IMR-90 (cell line): ENCODE results near the gene SLC6A6. TPM values are rescaled to one million over a fixed set of nuclear protein-coding genes. Genes with fewer than 3 reads are reported as not detected.

Source experiments
- ATAC-seq: fragments of 200-7000 bp; cut with Tn5 transposase; 2 replicates; pipeline ENCODE4 v1.9.1; 2020; ENCODE audit warnings: low read depth, mild to moderate bottlenecking, moderate library complexity
- BruUV-seq: library from RNA; stranded (reverse); fragments of 400-500 nt; replicated peaks from 2 replicates; lab custom pipeline; 2021; lab: Mats Ljungman, UMichigan
- CTCF ChIA-PET: fragments of 300-600 bp; formaldehyde crosslinking; extraction: SDS; loops from one replicate; lab custom pipeline; 2021; ENCODE audit warnings: antibody characterized with exemption; lab: Yijun Ruan, JAX
- POLR2A ChIA-PET: fragments of 300-600 bp; sonication (Branson Sonifier 250); formaldehyde crosslinking; loops from one replicate; lab custom pipeline; 2022; ENCODE audit warnings: antibody characterized with exemption; ENCODE audit not compliant: unreplicated experiment; lab: Charles Lee
- DNase-seq: peaks from one replicate; pipeline ENCODE4 v3.0.0; 2013
- H2AFZ ChIP-seq: replicated peaks from 2 replicates; pipeline ENCODE3; 2013; ENCODE audit warnings: low read length, mild to moderate bottlenecking; ENCODE audit not compliant: poor library complexity
- H2AK5ac ChIP-seq: 2 replicates; pipeline ENCODE4 v1.6.1; 2013; ENCODE audit warnings: low read depth, low read length, inconsistent platforms
- H2AK9ac ChIP-seq: replicated peaks from 2 replicates; pipeline ENCODE3; 2013; ENCODE audit warnings: mild to moderate bottlenecking, low read depth, low read length, moderate library complexity; ENCODE audit not compliant: poor library complexity
- H2BK120ac ChIP-seq: 2 replicates; pipeline ENCODE4 v1.6.1; 2013; ENCODE audit warnings: low read depth, low read length, inconsistent platforms
- H2BK15ac ChIP-seq: 3 replicates; pipeline ENCODE4 v1.6.1; 2013; ENCODE audit warnings: low read depth, low read length, inconsistent platforms
- H2BK20ac ChIP-seq: 2 replicates; pipeline ENCODE4 v1.6.1; 2013; ENCODE audit warnings: low read depth, mild to moderate bottlenecking, inconsistent platforms, low read length, moderate library complexity
- H2BK5ac ChIP-seq: 2 replicates; pipeline ENCODE4 v1.6.1; 2013; ENCODE audit warnings: mild to moderate bottlenecking, low read depth, low read length, inconsistent platforms; ENCODE audit not compliant: poor library complexity, severe bottlenecking
- H3K14ac ChIP-seq: replicated peaks from 2 replicates; pipeline ENCODE4 v1.6.1; 2013; ENCODE audit warnings: low read depth, low read length, inconsistent platforms
- H3K18ac ChIP-seq: 2 replicates; pipeline ENCODE4 v1.6.1; 2013; ENCODE audit warnings: low read depth, low read length, control low read depth
- H3K23ac ChIP-seq: 2 replicates; pipeline ENCODE4 v1.6.1; 2013; ENCODE audit warnings: low read depth, low read length, inconsistent platforms
- H3K27ac ChIP-seq: 2 replicates; pipeline ENCODE4 v1.5.1; 2013; ENCODE audit warnings: mild to moderate bottlenecking, control low read depth, low read length; ENCODE audit not compliant: insufficient read depth
- H3K27me3 ChIP-seq: 2 replicates; pipeline ENCODE4 v1.6.1; 2013; ENCODE audit warnings: low read length; ENCODE audit not compliant: control insufficient read depth, insufficient read depth
- H3K36me3 ChIP-seq: 2 replicates; pipeline ENCODE4 v1.6.1; 2013; ENCODE audit warnings: low read length, mixed read lengths; ENCODE audit not compliant: control insufficient read depth, insufficient read depth
- H3K4ac ChIP-seq: 2 replicates; pipeline ENCODE4 v1.6.1; 2013; ENCODE audit warnings: low read depth, low read length, inconsistent platforms
- H3K4me1 ChIP-seq: 2 replicates; pipeline ENCODE4 v1.6.1; 2013; ENCODE audit warnings: low read length, mixed read lengths; ENCODE audit not compliant: control insufficient read depth, insufficient read depth
- H3K4me2 ChIP-seq: 2 replicates; pipeline ENCODE4 v1.6.1; 2013; ENCODE audit warnings: low read depth, mild to moderate bottlenecking, control low read depth, low read length, moderate library complexity
- H3K4me3 ChIP-seq: 2 replicates; pipeline ENCODE4 v1.5.1; 2013; ENCODE audit warnings: low read depth, mild to moderate bottlenecking, control low read depth, low read length, moderate library complexity; ENCODE audit not compliant: insufficient read depth
- H3K56ac ChIP-seq: 2 replicates; pipeline ENCODE4 v1.6.1; 2013; ENCODE audit warnings: low read length, inconsistent platforms; ENCODE audit not compliant: insufficient read depth; ENCODE audit errors: extremely low read depth
- H3K79me1 ChIP-seq, 2 experiments: 2 replicates each; pipeline ENCODE4 v1.6.1; 2013; ENCODE audit warnings: low read length in 2 of 2, inconsistent platforms in 1 of 2, low read depth in 1 of 2
- H3K9ac ChIP-seq: 2 replicates; pipeline ENCODE4 v1.6.1; 2013; ENCODE audit warnings: low read depth, low read length, control low read depth
- H3K9me1 ChIP-seq: 2 replicates; pipeline ENCODE4 v1.6.1; 2013; ENCODE audit warnings: low read length, inconsistent platforms; ENCODE audit not compliant: insufficient read depth
- H3K9me3 ChIP-seq: 2 replicates; pipeline ENCODE4 v1.6.1; 2013; ENCODE audit warnings: low read length; ENCODE audit not compliant: control insufficient read depth, insufficient read depth
- H4K20me1 ChIP-seq: 2 replicates; pipeline ENCODE4 v1.6.1; 2013; ENCODE audit warnings: low read length, inconsistent platforms; ENCODE audit not compliant: insufficient read depth
- H4K5ac ChIP-seq: 2 replicates; pipeline ENCODE4 v1.6.1; 2013; ENCODE audit warnings: mild to moderate bottlenecking, low read depth, low read length, control low read depth
- H4K8ac ChIP-seq, 2 experiments: 2 replicates each; pipeline ENCODE4 v1.6.1; 2013; ENCODE audit warnings: low read depth in 2 of 2, low read length in 2 of 2, control low read depth in 1 of 2, inconsistent platforms in 1 of 2
- H4K91ac ChIP-seq: 2 replicates; pipeline ENCODE4 v1.6.1; 2013; ENCODE audit warnings: low read depth, low read length, inconsistent platforms; ENCODE audit not compliant: insufficient read depth
- CHD1 ChIP-seq: IDR thresholded peaks from 2 replicates; pipeline ENCODE4 v1.6.1; 2012; ENCODE audit warnings: low read depth, low read length, improper control_type of control experiment
- CTCF ChIP-seq: conservative IDR thresholded peaks from 2 replicates; pipeline ENCODE4 v1.5.1; 2012; ENCODE audit warnings: mild to moderate bottlenecking, low read depth, low read length, improper control_type of control experiment
- ELK1 ChIP-seq: fragments of 150-350 bp; IDR thresholded peaks from 2 replicates; pipeline ENCODE4 v1.6.1; 2016; ENCODE audit warnings: low read depth, mild to moderate bottlenecking, low read length, moderate library complexity, borderline replicate concordance
- FOS ChIP-seq: fragments of 150-350 bp; IDR thresholded peaks from 2 replicates; pipeline ENCODE4 v1.6.1; 2016; ENCODE audit warnings: low read depth, low read length
- MXI1 ChIP-seq: IDR thresholded peaks from 2 replicates; pipeline ENCODE4 v1.6.1; 2012; ENCODE audit warnings: low read depth, mild to moderate bottlenecking, low read length, moderate library complexity, borderline replicate concordance
- NFE2L2 ChIP-seq: fragments of 150-350 bp; IDR thresholded peaks from 2 replicates; pipeline ENCODE4 v1.6.1; 2016; ENCODE audit warnings: low read depth, mild to moderate bottlenecking, low read length
- RCOR1 ChIP-seq: IDR thresholded peaks from 2 replicates; pipeline ENCODE4 v1.6.1; 2012; ENCODE audit warnings: mild to moderate bottlenecking, low read length, improper control_type of control experiment; ENCODE audit not compliant: insufficient replicate concordance
- RFX5 ChIP-seq: IDR thresholded peaks from 2 replicates; pipeline ENCODE4 v1.8.0; 2012; ENCODE audit warnings: low read depth, mild to moderate bottlenecking, low read length, moderate library complexity
- USF2 ChIP-seq: fragments of 150-350 bp; IDR thresholded peaks from 2 replicates; pipeline ENCODE4 v1.6.1; 2017; ENCODE audit warnings: mild to moderate bottlenecking, antibody characterized with exemption, low read length, low read depth
- WGBS, 2 experiments: methylation state at CpG; one replicate each; pipeline versions ENCODE4 v1.1.5 to v1.1.7; 2013; ENCODE audit warnings: missing lambda C conversion rate in 2 of 2; ENCODE audit not compliant: insufficient read length in 1 of 2; ENCODE audit errors: extremely low coverage in 2 of 2; 5-methylcytosine and 5-hydroxymethylcytosine counted together
- dilution Hi-C: fragments of 300-500 bp; cut with HindIII; formaldehyde crosslinking; loops from one replicate; pipeline ENCODE4 v1.14.3; 2018; ENCODE audit warnings: low sequenced_read_pairs; ENCODE audit not compliant: unreplicated experiment
- in situ Hi-C: fragments of 300-500 bp; cut with MboI; formaldehyde crosslinking; loops from 3 replicates; pipeline ENCODE4 v1.14.3; 2019; ENCODE audit warnings: low sequenced_read_pairs, inconsistent platforms, mixed read lengths
- intact Hi-C: fragments of 100-400 bp; cut with micrococcal nuclease; formaldehyde crosslinking; loops from 2 replicates; pipeline ENCODE4 v1.10.0; 2022
- polyA plus RNA-seq, 3 experiments: library from polyadenylated mRNA; depleted of rRNA; stranded (reverse); fragments of >200 nt; gene quantifications; 2 replicates each; pipeline ENCODE4 v1.2.3, GENCODE V29; 2012; ENCODE audit warnings: low replicate concordance in 1 of 3
- total RNA-seq: library from RNA; depleted of rRNA; stranded (reverse); fragments of >200 nt; gene quantifications from 2 replicates; pipeline ENCODE4 v1.2.3, GENCODE V29; 2012

The SLC6A6 gene
- total and polyA plus RNA-seq, 2 of the 4 experiments (the other 2 are of a cell fraction) = 29.9 to 39.4 TPM

GRCh38 chr3:14491396-14492190 lies 89.2 kb downstream of the SLC6A6 start:
- Histone ChIP-seq H3K23ac (no peak overlapping the region), H2BK120ac (no peak overlapping the region), H3K9ac (no peak overlapping the region), H2AK9ac (no peak overlapping the region), H3K79me1 (no peaks in the 10 kb centered on the region), H2AFZ (no peak overlapping the region), H3K27me3 (no peaks in the 10 kb centered on the region), H2AK5ac (no peak overlapping the region), H3K56ac (no peak overlapping the region), H3K4me3 (no peak overlapping the region), H4K91ac (no peak overlapping the region), H3K36me3 (peaks cover 19% of the 10 kb centered on the region), H3K4ac (no peak overlapping the region), H3K14ac (no peak overlapping the region), H3K9me1 (peaks cover 7% of the 10 kb centered on the region), H3K18ac (no peak overlapping the region), H4K8ac (no peak overlapping the region), H3K4me1 (peaks cover 4% of the 10 kb centered on the region; the same call in 1 of the 2 replicates), H2BK15ac (no peak overlapping the region), H3K27ac (no peak overlapping the region), H3K9me3 (no peaks in the 10 kb centered on the region), H3K4me2 (no peak overlapping the region), H2BK20ac (no peak overlapping the region), H4K20me1 (no peaks in the 10 kb centered on the region), H4K5ac (no peak overlapping the region), H2BK5ac (no peak overlapping the region)
- TF ChIP-seq NFE2L2 = no peak
- no peak for TF ChIP-seq CHD1
- no peak for TF ChIP-seq USF2
- TF ChIP-seq RFX5 = no peak
- TF ChIP-seq MXI1 = no peak
- TF ChIP-seq ELK1 = no peak
- TF ChIP-seq RCOR1 = no peak
- no peak for TF ChIP-seq CTCF
- TF ChIP-seq FOS = no peak
- ChIA-PET CTCF (no interaction called here), POLR2A (no interaction called here)
- ATAC-seq (no peak), DNase-seq (no peak)
- intact Hi-C loops = no loop called here
- in situ Hi-C loops = no loop called here
- 91% methylated on average over 5 of the region's 17 CpGs; no CpG with 5 or more reads in 1 of the 2 experiments for WGBS, 2 experiments
- dilution Hi-C loops = no loop called here
- no TSS peak for BruUV-seq
